ENCODE data around the gene POLR1G. TPM values are rescaled to one million over a fixed set of nuclear protein-coding genes. Genes with fewer than 3 reads are reported as not detected.
A peak's percentile ranks its signal among the peaks of the same experiment; 100 is the strongest.

Gene POLR1G
- polyA plus RNA-seq, 2 of the 4 experiments (the other 2 are of a cell fraction) = 15.1 to 31.2 TPM

GRCh38 chr19:45423589-45424190 lies 17.2 kb downstream of the POLR1G start, which contains the start of gene ERCC1 (continued):
- TF ChIP-seq RCOR1 (IDR thresholded peaks at IDR 0.05; ENCODE audit: low read depth, low read length) = no peak
- TF ChIP-seq, protein P1, sequence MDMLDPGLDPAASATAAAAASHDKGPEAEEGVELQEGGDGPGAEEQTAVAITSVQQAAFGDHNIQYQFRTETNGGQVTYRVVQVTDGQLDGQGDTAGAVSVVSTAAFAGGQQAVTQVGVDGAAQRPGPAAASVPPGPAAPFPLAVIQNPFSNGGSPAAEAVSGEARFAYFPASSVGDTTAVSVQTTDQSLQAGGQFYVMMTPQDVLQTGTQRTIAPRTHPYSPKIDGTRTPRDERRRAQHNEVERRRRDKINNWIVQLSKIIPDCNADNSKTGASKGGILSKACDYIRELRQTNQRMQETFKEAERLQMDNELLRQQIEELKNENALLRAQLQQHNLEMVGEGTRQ (IDR thresholded peaks at IDR 0.05) = no peak
- TF ChIP-seq BCL3 (IDR thresholded peaks at IDR 0.05) = peak; percentile 74
- TF ChIP-seq NPAS2 (CRISPR knock-in tag; IDR thresholded peaks at IDR 0.05; ENCODE audit: borderline replicate concordance) = no peak
- TF ChIP-seq TFCP2L1 (CRISPR knock-in tag; IDR thresholded peaks at IDR 0.05) = no peak
- TF ChIP-seq HOXA7 (CRISPR knock-in tag; IDR thresholded peaks at IDR 0.05) = peak; percentile 66; the same call in 1 of the 2 replicates
- no peak; the same call in 1 of the 2 replicates for TF ChIP-seq TP53 (CRISPR knock-in tag; IDR thresholded peaks at IDR 0.05)
- TF ChIP-seq SMC3 (IDR thresholded peaks at IDR 0.05) = no peak

DNA sequence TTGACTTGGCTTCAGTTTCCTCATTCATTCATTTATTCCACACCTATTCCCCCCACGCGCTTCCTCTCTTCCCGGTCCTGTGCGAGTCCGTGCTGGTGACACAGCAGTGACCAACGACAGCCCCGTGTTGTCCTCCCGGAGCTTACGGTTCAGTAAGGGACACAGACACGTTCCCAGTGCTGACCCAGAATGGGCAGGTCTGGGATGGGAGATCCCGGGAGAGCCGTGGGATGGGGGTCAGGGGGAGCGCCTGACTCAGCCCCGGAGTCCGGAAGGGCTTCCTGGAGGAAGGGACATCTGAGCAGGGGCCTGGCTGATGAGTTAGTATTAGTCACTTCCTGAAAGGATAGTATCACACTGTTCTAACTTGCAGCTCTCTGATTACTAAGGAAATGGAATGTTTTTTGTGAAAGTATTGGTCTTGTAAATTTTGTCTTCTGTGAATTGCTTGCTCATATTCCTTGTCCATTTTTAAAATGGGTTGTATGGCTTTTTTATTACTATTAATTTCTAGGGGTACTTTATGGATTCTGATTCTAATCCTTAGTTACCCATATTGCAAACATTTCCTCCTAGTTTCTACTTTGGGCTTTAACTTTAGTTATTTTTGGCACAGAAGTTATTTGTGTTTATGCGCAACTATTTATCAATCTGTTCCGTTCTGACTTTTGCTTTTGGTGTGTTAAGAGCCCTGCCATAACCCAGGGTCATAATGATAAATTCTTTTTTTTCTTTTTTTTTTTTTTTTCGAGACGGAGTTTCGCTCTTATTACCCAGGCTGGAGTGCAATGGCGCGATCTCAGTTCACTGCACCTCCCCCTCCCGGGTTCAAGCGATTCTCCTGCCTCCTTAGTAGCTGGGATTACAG lies 18.0 kb downstream of the POLR1G start:
- POLR2A ChIA-PET = interaction anchor here (0.6 to 1.7 kb wide), 15 partner anchors 10 to 438 kb away, joined by 3 to 9 read pairs (median 3); partner anchors contain the start of gene PPP1R13L
- WGBS (ENCODE audit: missing lambda C conversion rate) = 2% methylated on average over 24 of the region's 24 CpGs
- peak; percentile 73 to 80 for ATAC-seq
- CTCF ChIA-PET = interaction anchor here (0.5 to 27.6 kb wide), 8 partner anchors 15 to 246 kb away, joined by 3 to 1883 read pairs (median 24); partner anchors contain the start of genes BLOC1S3, FOSB, PPM1N and PPP1R13L
- Histone ChIP-seq H3K4me1 (peaks cover 34% of the 10 kb centered on the region), H3K9me3 (no peaks in the 10 kb centered on the region), H3K4me3 (peak overlapping the region; percentile 58), H3K27ac (peak overlapping the region; percentile 93 to 95), H3K4me2 (peak overlapping the region; percentile 90)
- peak; percentile 95 to 96 for DNase-seq (ENCODE audit: low read depth in 1 of 2, low spot score in 1 of 2)
- FAIRE-seq = peak; percentile 82
- TF ChIP-seq, protein P1 (IDR thresholded peaks at IDR 0.05) = peak; percentile 2; the same call in 1 of the 2 replicates
- 0 out of 2 replicates have a peak, but pooled peaks have one; percentile 1 for TF ChIP-seq EHF (CRISPR knock-in tag; IDR thresholded peaks at IDR 0.05)
- no peak for TF ChIP-seq CHD4 (IDR thresholded peaks at IDR 0.05; ENCODE audit: borderline replicate concordance)
- TF ChIP-seq ELK1 (IDR thresholded peaks at IDR 0.05; ENCODE audit: low read depth, low read length) = no peak
- TF ChIP-seq, protein P2, sequence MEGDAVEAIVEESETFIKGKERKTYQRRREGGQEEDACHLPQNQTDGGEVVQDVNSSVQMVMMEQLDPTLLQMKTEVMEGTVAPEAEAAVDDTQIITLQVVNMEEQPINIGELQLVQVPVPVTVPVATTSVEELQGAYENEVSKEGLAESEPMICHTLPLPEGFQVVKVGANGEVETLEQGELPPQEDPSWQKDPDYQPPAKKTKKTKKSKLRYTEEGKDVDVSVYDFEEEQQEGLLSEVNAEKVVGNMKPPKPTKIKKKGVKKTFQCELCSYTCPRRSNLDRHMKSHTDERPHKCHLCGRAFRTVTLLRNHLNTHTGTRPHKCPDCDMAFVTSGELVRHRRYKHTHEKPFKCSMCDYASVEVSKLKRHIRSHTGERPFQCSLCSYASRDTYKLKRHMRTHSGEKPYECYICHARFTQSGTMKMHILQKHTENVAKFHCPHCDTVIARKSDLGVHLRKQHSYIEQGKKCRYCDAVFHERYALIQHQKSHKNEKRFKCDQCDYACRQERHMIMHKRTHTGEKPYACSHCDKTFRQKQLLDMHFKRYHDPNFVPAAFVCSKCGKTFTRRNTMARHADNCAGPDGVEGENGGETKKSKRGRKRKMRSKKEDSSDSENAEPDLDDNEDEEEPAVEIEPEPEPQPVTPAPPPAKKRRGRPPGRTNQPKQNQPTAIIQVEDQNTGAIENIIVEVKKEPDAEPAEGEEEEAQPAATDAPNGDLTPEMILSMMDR (IDR thresholded peaks at IDR 0.05) = no peak
- no peak for TF ChIP-seq RFX5 (IDR thresholded peaks at IDR 0.05)
- TF ChIP-seq BCL3 (IDR thresholded peaks at IDR 0.05) = 0 out of 3 replicates have a peak, but pooled peaks have one; percentile 3
- peak; percentile 54; the same call in 1 of the 2 replicates for TF ChIP-seq TFCP2L1 (CRISPR knock-in tag; IDR thresholded peaks at IDR 0.05)
- TF ChIP-seq ZSCAN20 (CRISPR knock-in tag; IDR thresholded peaks at IDR 0.05) = no peak
- peak; percentile 82 for TF ChIP-seq TP53 (CRISPR knock-in tag; IDR thresholded peaks at IDR 0.05)
- TF ChIP-seq FOSL2 (IDR thresholded peaks at IDR 0.05) = peak; percentile 94
- TF ChIP-seq FOSL2 (CRISPR knock-in tag; IDR thresholded peaks at IDR 0.05) = peak; percentile 99
- TF ChIP-seq RCOR1 (IDR thresholded peaks at IDR 0.05; ENCODE audit: low read depth, low read length) = no peak; the same call in 1 of the 2 replicates
- peak; percentile 73; the same call in 1 of the 2 replicates for TF ChIP-seq FOSB (CRISPR knock-in tag; IDR thresholded peaks at IDR 0.05)
- TF ChIP-seq HOXB5 (CRISPR knock-in tag; IDR thresholded peaks at IDR 0.05) = no peak; the same call in 1 of the 2 replicates
- TF ChIP-seq SMC3 (IDR thresholded peaks at IDR 0.05) = no peak
- peak; percentile 20 to 40; a peak in 2 of 5 replicates for TF ChIP-seq EP300 (IDR thresholded peaks at IDR 0.05)
- no peak for TF ChIP-seq HMGXB4 (CRISPR knock-in tag; IDR thresholded peaks at IDR 0.05; ENCODE audit: borderline replicate concordance)
- TF ChIP-seq POLR2A (IDR thresholded peaks at IDR 0.05; ENCODE audit: low read length) = peak; percentile 62
- peak in 1 of 2 experiments; percentile 9; a peak in 2 of 5 replicates for TF ChIP-seq JUN (IDR thresholded peaks at IDR 0.05)
- peak; percentile 62; the same call in 1 of the 2 replicates for TF ChIP-seq RARB (CRISPR knock-in tag; IDR thresholded peaks at IDR 0.05)
- no peak; the same call in 1 of the 2 replicates for TF ChIP-seq HOXA7 (CRISPR knock-in tag; IDR thresholded peaks at IDR 0.05)
- no peak for TF ChIP-seq KDM1A (IDR thresholded peaks at IDR 0.05; ENCODE audit: low read depth)
- TF ChIP-seq POLR2AphosphoS2 (conservative IDR thresholded peaks at IDR 0.05; ENCODE audit: low read length) = no peak

Measured in A549 (cell line).